Hepatocyte (in vitro differentiated cells): ENCODE results near the gene DGKA. TPM values are rescaled to one million over a fixed set of nuclear protein-coding genes. Genes with fewer than 3 reads are reported as not detected.

Source experiments
- DNase-seq: peaks from one replicate; pipeline ENCODE4 v3.0.0-alpha.2; 2016; ENCODE audit warnings: low spot score
- H2AFZ ChIP-seq: fragments of 200-600 bp; sonication (generic); 2 replicates; pipeline ENCODE4 v1.6.0; 2016; ENCODE audit warnings: antibody characterized with exemption, mild to moderate bottlenecking
- H3K27ac ChIP-seq: fragments of 200-600 bp; sonication (generic); 2 replicates; pipeline ENCODE4 v1.5.1; 2016; ENCODE audit warnings: mild to moderate bottlenecking
- H3K27me3 ChIP-seq: fragments of 200-600 bp; sonication (generic); 2 replicates; pipeline ENCODE4 v1.6.1; 2016
- H3K36me3 ChIP-seq: fragments of 200-600 bp; sonication (generic); replicated peaks from 2 replicates; pipeline ENCODE4 v1.5.1; 2016; ENCODE audit warnings: low read depth; ENCODE audit not compliant: insufficient read depth
- H3K4me1 ChIP-seq: fragments of 200-600 bp; sonication (generic); 2 replicates; pipeline ENCODE4 v1.5.1; 2016; ENCODE audit warnings: mild to moderate bottlenecking, moderate library complexity; ENCODE audit not compliant: insufficient read depth
- H3K4me2 ChIP-seq: fragments of 200-600 bp; sonication (generic); 2 replicates; pipeline ENCODE4 v1.6.0; 2016
- H3K4me3 ChIP-seq: fragments of 200-600 bp; sonication (generic); 2 replicates; pipeline ENCODE4 v1.5.1; 2016; ENCODE audit warnings: mild to moderate bottlenecking
- H3K79me2 ChIP-seq: fragments of 200-600 bp; sonication (generic); 2 replicates; pipeline ENCODE4 v1.6.0; 2017; ENCODE audit warnings: mild to moderate bottlenecking
- H3K9me2 ChIP-seq: fragments of 200-600 bp; sonication (generic); replicated peaks from 2 replicates; pipeline ENCODE4 v1.6.0; 2017; ENCODE audit warnings: mild to moderate bottlenecking; ENCODE audit not compliant: insufficient read depth
- H3K9me3 ChIP-seq: fragments of 200-600 bp; sonication (generic); 2 replicates; pipeline ENCODE4 v1.5.1; 2016; ENCODE audit warnings: low read depth, mild to moderate bottlenecking
- H4K20me1 ChIP-seq: fragments of 200-600 bp; sonication (generic); 2 replicates; pipeline ENCODE4 v1.6.0; 2016; ENCODE audit warnings: mild to moderate bottlenecking; ENCODE audit not compliant: insufficient read depth, poor library complexity, severe bottlenecking
- EZH2 ChIP-seq: fragments of 200-600 bp; sonication (generic); IDR thresholded peaks from 2 replicates; pipeline ENCODE4 v1.6.1; 2016; ENCODE audit warnings: antibody characterized with exemption, mild to moderate bottlenecking, borderline replicate concordance
- EZH2phosphoT487 ChIP-seq: fragments of 200-600 bp; sonication (generic); IDR thresholded peaks from one replicate; pipeline ENCODE4 v1.6.1; 2018; ENCODE audit warnings: antibody characterized with exemption, mild to moderate bottlenecking, low read depth, moderate library complexity; ENCODE audit not compliant: unreplicated experiment, severe bottlenecking
- WGBS: methylation state at CpG from one replicate; pipeline ENCODE4 v1.1.6; 2016; ENCODE audit warnings: low lambda C conversion rate; ENCODE audit errors: missing lambda C conversion rate; 5-methylcytosine and 5-hydroxymethylcytosine counted together
- polyA plus RNA-seq: library from polyadenylated mRNA; unstranded; fragments of >200 nt; fragmentation: Nextera tagmentation; extraction: Ambion mirVana; gene quantifications from 2 replicates; pipeline ENCODE4 v1.2.1, GENCODE V29; 2016
- total RNA-seq: library from RNA; depleted of rRNA; stranded (reverse); fragments of >200 nt; gene quantifications from 2 replicates; pipeline ENCODE4 v1.2.3, GENCODE V29; 2014
- TF ChIP-seq, protein P1 (sequence below): fragments of 200-600 bp; sonication (generic); IDR thresholded peaks from 2 replicates; pipeline ENCODE4 v1.5.1; 2016; ENCODE audit warnings: antibody characterized with exemption, mild to moderate bottlenecking; ENCODE audit not compliant: poor library complexity

The DGKA gene
- total and polyA plus RNA-seq, 2 experiments from 2014 or later = 25.3 to 25.9 TPM

GRCh38 chr12:55972911-55973598 lies 42.1 kb downstream of the DGKA start:
- Histone ChIP-seq H3K4me2 (peak overlapping the region; percentile 79), H3K9me3 (no peaks in the 10 kb centered on the region), H2AFZ (peak overlapping the region; percentile 26)

GRCh38 chr12:55973599-55974307 lies 42.8 kb downstream of the DGKA start, which contains the start of gene RAB5B:
TSS of gene RAB5B (plus strand) at chr12:55974078. CDS start at chr12:55986961, 12,883 bp downstream.
- H3K4me2 ChIP-seq = peak within 1 kb of the TSS; percentile 87
- peaks cover 26% of the 10 kb centered on the region for H4K20me1 ChIP-seq
- under 1% methylated on average over 35 of the region's 39 CpGs for WGBS
- H3K27ac ChIP-seq = peak within 1 kb of the TSS; percentile 96
- no peaks in the 10 kb centered on the region for H3K9me2 ChIP-seq
- H2AFZ ChIP-seq = peak within 1 kb of the TSS; percentile 50
- no peak for TF ChIP-seq EZH2
- TF ChIP-seq, protein P1, sequence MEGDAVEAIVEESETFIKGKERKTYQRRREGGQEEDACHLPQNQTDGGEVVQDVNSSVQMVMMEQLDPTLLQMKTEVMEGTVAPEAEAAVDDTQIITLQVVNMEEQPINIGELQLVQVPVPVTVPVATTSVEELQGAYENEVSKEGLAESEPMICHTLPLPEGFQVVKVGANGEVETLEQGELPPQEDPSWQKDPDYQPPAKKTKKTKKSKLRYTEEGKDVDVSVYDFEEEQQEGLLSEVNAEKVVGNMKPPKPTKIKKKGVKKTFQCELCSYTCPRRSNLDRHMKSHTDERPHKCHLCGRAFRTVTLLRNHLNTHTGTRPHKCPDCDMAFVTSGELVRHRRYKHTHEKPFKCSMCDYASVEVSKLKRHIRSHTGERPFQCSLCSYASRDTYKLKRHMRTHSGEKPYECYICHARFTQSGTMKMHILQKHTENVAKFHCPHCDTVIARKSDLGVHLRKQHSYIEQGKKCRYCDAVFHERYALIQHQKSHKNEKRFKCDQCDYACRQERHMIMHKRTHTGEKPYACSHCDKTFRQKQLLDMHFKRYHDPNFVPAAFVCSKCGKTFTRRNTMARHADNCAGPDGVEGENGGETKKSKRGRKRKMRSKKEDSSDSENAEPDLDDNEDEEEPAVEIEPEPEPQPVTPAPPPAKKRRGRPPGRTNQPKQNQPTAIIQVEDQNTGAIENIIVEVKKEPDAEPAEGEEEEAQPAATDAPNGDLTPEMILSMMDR = no peak
- no peak for TF ChIP-seq EZH2phosphoT487
- H3K4me3 ChIP-seq = peak within 1 kb of the TSS; percentile 54
- no peaks in the 10 kb centered on the region for H3K36me3 ChIP-seq
- DNase-seq = peak; percentile 100
- peaks cover 18% of the 10 kb centered on the region for H3K4me1 ChIP-seq
- H3K79me2 ChIP-seq = peaks cover 55% of the 10 kb centered on the region
- H3K27me3 ChIP-seq = no peaks in the 10 kb centered on the region
- no peaks in the 10 kb centered on the region for H3K9me3 ChIP-seq

More at GRCh38 chr12:55972911-55973598, 42.1 kb downstream of the DGKA start:
- no peaks in the 10 kb centered on the region for H3K9me2 ChIP-seq
- peak overlapping the region; percentile 19 for H3K4me3 ChIP-seq
- H3K36me3 ChIP-seq = no peaks in the 10 kb centered on the region
- 7% methylated on average over 18 of the region's 18 CpGs for WGBS
- TF ChIP-seq, protein P1 = no peak
- no peak for TF ChIP-seq EZH2phosphoT487
- peaks cover 55% of the 10 kb centered on the region for H3K79me2 ChIP-seq
- DNase-seq = no peak
- no peaks in the 10 kb centered on the region for H3K27me3 ChIP-seq
- peak overlapping the region; percentile 89 for H3K27ac ChIP-seq
- peaks cover 22% of the 10 kb centered on the region for H3K4me1 ChIP-seq
- H4K20me1 ChIP-seq = peaks cover 24% of the 10 kb centered on the region

- WGBS = 1% methylated on average over 10 of the region's 15 CpGs
- DNase-seq = peak; percentile 79
- no peaks in the 10 kb centered on the region for H3K27me3 ChIP-seq
- H3K79me2 ChIP-seq = peaks cover 55% of the 10 kb centered on the region
- TF ChIP-seq, protein P1 = no peak
- no peak for TF ChIP-seq EZH2
- no peak for TF ChIP-seq EZH2phosphoT487
- H3K9me2 ChIP-seq = no peaks in the 10 kb centered on the region
- peaks cover 32% of the 10 kb centered on the region for H4K20me1 ChIP-seq
- H3K27ac ChIP-seq = peak overlapping the region; percentile 96
- H3K4me2 ChIP-seq = peak overlapping the region; percentile 87
- H3K36me3 ChIP-seq = no peaks in the 10 kb centered on the region
- H3K4me3 ChIP-seq = peak overlapping the region; percentile 54
- H3K9me3 ChIP-seq = no peaks in the 10 kb centered on the region
- peaks cover 18% of the 10 kb centered on the region for H3K4me1 ChIP-seq
- H2AFZ ChIP-seq = peak overlapping the region; percentile 50
Measured at GRCh38 chr12:55974308-55974730, 43.4 kb downstream of the DGKA start.
